Eye (tissue), 1 donor: Measurements from ENCODE around the gene JCAD.
A peak's percentile ranks its signal among the peaks of the same experiment; 100 is the strongest.
"Not testable (repeated sequence)": the region's sequence is repeated elsewhere in the genome, so short reads cannot be mapped to it uniquely, and the experiment has no call there.

Experiments
- DNase-seq: peaks from one replicate; pipeline ENCODE4 v3.0.0-alpha.2; 2015

JCAD gene

GRCh38 chr10:30026080-30026479 is 33.3 kb downstream of the JCAD start:
- DNase-seq, result no peak

- DNase-seq, result not testable (repeated sequence)
Observed at GRCh38 chr10:30025428-30025827, 34.0 kb downstream of the JCAD start.

GRCh38 chr10:30022590-30022989 is 36.8 kb downstream of the JCAD start:
- DNase-seq, result no peak

DNA sequence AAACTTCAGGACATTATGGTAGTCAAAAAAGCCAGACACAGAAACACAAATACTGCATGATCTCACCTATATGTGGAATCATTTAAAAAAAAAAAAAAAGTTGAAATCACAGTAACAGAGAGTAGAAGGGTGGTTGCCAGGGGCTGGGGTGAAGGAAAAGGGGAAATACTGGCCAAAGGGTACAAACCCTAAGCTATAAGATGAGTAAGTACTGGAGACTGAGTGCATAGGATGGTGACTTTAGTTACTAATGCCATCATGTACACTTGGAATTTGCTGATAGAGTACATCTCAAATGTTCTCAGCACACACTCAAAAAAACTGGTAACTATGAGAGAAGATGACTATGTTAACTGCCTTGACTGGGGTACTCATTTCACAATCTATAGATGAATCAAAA is 39.9 kb downstream of the JCAD start:
- DNase-seq, result no peak

GRCh38 chr10:30018496-30018895 is 40.9 kb downstream of the JCAD start:
- DNase-seq, result no peak

DNA sequence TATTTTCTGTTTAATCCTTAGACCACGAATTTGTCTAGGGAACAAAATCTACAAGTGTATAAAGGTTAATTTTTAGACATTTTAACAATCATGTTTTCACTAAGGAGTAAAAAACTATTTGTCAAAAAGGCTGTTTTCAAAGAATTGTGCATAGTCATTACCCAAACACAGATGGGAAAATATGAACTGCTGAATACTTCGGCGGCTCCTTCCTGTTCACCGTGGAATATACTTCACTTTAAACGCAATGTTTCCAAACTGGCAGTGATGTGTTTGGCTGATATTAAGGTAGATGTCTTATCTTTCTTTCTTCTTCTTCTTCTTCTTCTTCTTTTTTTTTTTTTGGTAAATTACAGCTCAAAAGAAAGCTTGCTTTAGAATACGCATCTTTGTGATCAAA is 41.4 kb downstream of the JCAD start:
- DNase-seq, result no peak

DNA sequence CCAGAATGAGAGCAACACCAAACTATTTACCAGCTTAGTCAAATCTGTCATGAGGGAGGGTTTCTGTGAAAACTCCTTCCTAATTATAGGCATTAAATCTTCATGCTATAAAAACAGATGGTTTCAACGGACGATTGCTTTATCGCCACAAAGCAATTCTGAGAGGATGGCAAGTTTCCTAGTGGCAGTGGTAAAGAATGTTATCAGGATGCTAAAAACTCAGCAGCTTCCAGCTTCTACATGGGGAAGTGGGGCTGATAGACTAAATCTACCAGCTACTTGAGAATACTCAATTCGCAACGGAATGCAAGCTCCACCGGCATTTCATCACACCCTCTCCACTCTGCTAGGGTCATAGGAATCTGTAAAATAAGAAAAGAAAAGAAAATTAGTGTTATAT is 41.8 kb downstream of the JCAD start:
- DNase-seq, result no peak

DNA sequence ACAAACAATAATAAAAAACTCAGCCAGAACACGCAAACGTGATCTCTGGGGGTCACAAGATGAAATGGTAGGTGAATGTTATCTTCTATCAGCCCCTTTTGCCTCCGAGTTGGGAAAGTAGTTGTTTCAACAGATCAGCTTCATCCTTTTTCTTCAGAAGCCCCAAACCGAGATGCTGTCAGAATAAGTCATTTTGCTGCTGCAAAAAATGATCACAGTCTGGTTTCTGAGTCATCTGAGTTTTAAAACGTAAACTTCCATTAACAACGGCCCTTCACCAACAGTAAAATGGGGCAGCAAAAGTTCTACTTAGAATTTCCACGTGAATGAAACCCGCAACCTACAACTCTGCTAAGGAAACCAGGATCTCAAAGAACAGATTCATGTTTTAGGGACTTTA is 44.9 kb downstream of the JCAD start:
- DNase-seq, result no peak

GRCh38 chr10:30013757-30014156 is 45.6 kb downstream of the JCAD start:
- peak; percentile 24 for DNase-seq

GRCh38 chr10:30011956-30012647 is 47.3 kb downstream of the JCAD start:
- DNase-seq, result no peak

GRCh38 chr10:30011396-30011795 is 48.0 kb downstream of the JCAD start:
- peak; percentile 45 for DNase-seq

DNA sequence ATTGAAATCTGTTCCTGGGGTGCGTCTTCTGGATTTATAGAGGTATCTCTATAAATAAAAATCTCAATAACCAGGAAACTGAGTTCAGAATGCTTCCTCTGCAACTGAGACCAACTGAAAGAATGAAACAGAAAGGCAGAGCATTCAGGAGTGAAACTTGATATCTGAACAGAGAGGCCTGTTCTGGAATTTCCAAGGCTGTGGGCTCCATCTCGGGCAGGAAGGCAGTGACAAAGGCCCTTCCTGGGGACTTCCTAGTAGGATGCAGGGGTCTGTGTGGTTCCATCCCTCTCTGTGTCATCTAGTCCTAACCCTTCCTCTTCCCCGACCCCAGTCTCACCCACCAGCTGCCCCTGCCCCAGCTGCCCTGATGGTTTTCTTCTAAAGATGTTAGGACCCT is 52.0 kb downstream of the JCAD start:
- DNase-seq, result no peak

DNA sequence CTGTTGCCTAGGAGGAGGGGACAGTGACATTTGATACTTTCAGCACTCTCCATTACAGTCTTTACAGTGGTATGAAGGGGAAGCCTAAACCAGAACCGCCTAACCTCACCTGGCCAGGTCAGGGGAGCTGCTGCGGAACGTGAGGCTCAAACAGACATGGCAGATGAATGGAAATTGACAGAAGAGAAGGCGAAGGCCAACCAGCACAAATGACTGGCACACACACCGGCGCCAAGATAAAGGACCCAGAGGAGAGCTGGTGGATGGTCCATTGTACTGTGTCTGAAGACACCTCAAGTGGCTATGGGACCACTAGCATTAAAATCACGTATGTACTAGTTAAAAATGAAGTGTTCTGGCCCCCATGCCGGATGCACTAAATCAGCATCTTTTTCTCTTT is 53.0 kb downstream of the JCAD start:
- DNase-seq, result no peak

DNA sequence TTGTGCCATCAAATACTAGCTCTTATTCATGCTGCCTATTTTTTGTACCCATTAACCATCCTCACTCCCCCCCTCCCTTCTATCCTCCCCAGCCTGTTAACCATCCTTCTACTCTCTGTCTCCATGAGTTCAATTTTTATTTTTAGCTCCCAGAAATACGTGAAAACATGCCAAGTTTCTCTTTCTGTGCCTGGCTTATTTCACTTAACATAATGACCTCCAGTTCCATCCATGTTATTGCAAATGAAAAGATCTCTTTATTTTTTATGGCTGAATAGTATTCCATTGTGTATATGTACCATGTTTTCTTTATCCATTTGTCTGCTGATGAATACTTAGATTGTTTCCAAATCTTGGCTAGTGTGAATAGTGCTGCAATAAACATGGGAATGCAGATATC is 54.3 kb downstream of the JCAD start:
- not testable (repeated sequence) for DNase-seq

DNA sequence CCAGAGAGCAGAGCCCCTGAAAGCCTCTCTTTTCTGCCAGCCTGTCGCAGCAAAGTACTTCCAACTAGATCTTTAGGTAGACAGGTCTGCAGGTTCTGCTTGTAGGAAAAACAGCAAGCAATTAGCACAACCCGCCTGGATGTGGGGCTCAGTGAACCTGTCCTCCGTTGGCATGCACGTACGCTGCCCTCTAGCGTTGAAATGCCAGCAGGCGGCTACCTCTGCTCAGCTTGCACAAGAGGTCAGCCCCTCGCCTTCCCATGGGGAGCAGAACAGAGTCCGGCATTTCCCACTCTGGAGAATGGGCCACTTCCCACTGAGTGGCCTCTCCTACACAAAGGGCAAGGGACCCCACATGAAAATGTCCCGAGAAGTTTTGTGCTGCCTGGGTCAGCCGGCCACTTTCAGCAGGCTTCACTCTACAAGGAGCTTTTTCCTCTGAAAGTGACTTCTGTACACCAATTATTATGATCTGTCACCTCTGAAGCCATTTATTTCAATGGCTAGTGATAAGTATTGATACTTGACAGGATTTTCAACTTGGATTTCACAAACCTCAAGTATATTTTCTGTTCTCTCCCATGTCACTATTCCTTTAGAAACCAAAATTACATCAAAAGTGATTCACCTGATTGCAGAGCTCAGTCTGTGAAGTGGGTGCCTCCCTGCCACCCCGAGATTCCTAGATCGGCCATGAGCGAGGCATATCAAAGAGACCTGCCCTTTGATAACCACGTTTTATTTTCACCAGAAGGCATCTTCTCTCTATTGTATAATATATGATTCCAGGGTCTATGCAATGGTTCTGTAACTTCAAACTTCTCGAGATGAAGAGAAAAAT is 56.7 kb downstream of the JCAD start:
- DNase-seq, result peak; percentile 88

DNA sequence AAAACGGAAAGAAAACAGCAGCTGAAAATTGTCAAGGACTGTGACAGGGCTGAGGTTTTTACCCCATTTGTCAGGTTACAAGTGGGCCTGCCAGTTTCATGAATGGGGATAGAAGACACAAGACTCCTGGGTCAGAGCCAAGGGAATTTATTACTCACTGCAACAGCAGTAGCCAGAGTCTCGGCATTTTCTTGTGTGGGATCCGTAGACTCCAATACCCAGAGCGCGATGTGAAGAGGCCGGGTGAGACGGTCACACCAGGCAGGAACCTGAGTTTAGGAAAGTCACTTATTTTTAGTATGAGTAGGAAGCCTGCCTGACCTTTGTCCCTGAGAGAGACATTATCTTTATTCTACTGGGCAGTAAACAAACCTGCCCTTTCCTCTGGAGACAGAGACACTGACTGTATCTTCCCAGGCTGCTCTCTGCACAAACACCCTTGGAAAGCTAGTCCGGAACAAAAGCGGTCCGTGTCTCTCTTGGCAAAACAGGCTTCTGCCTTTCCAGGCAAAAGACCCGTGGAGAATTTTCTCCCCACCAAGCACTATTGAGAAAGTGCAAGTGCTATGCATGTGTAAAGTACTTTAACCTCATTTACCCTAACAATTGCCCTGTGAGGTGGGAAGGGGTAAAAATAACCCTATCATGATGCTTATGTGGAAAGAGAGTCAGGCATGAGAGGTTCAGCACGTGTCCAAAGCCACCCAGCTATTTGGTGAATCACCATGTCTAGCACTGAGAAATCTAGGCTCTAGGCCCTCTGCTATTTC is 58.4 kb downstream of the JCAD start:
- DNase-seq, result no peak

GRCh38 chr10:29998142-29998808 is 61.1 kb downstream of the JCAD start:
- DNase-seq, result peak; percentile 93

GRCh38 chr10:29994811-29995210 is 64.6 kb downstream of the JCAD start:
- DNase-seq, result no peak

GRCh38 chr10:29993319-29993915 is 66.0 kb downstream of the JCAD start:
- DNase-seq, result peak; percentile 19

GRCh38 chr10:29992914-29993313 is 66.5 kb downstream of the JCAD start:
- no peak for DNase-seq

GRCh38 chr10:29991382-29991781 is 68.0 kb downstream of the JCAD start:
- no peak for DNase-seq

DNA sequence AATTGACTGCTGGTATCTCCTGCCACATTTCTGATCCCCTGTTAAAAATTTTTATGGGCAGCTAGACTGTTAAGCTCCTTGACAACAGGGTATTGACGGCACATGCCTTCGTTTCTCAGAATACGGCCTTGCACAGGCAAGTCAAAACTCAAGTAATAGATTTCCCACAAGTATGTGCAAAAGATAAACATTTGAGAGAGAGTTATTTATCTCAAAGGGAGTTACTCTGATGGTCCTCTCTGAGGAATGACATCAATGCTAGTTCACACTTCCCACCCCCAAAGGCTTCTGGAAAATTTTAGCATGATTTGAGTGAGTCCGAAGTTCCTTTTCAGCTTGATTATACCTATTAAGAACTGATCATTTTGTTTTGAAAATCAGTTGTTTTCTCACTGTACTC is 71.9 kb downstream of the JCAD start:
- DNase-seq, result no peak
